SK-N-SH (cell line): ENCODE measurements around the gene UBAC2. TPM values are rescaled to one million over a fixed set of nuclear protein-coding genes. Genes with fewer than 3 reads are reported as not detected.

Experiments
- CTCF ChIA-PET: fragments of 300-600, 350-600 bp; formaldehyde crosslinking; extraction: SDS; loops from one replicate; lab custom pipeline; 2021; lab: Yijun Ruan, JAX
- POLR2A ChIA-PET: fragments of 350-600 bp; sonication (Branson Sonifier 250); formaldehyde crosslinking; extraction: SDS; loops from one replicate; lab custom pipeline; 2020; ENCODE audit warnings: antibody characterized with exemption, inconsistent platforms; lab: Yijun Ruan, JAX
- DNase-seq: peaks from one replicate; pipeline ENCODE4 v3.0.0; 2012
- H2AFZ ChIP-seq: fragments of 200-600 bp; sonication (generic); 2 replicates; pipeline ENCODE4 v1.8.1; 2016; ENCODE audit warnings: antibody characterized with exemption, mild to moderate bottlenecking, low read depth
- H3F3A ChIP-seq: fragments of 200-600 bp; sonication (generic); replicated peaks from 2 replicates; pipeline ENCODE3; 2016; ENCODE audit warnings: antibody characterized with exemption, mild to moderate bottlenecking; ENCODE audit not compliant: insufficient read depth
- H3K27ac ChIP-seq, 2 experiments: fragments of 200-500 bp in 1 of 2; fragments of 200-600 bp in 1 of 2; sonication (Bioruptor generic) in 1 of 2; sonication (generic), shearing (Covaris generic) in 1 of 2; 2 replicates each; pipeline versions ENCODE4 v1.5.1 to v1.6.1; 2014 to 2016; ENCODE audit warnings: low read depth in 2 of 2, inconsistent platforms in 1 of 2, low read length in 1 of 2, mild to moderate bottlenecking in 1 of 2, mixed read lengths in 1 of 2
- H3K27me3 ChIP-seq: fragments of 200-600 bp; sonication (generic), shearing (Covaris generic); 2 replicates; pipeline ENCODE4 v1.6.1; 2016; ENCODE audit warnings: mixed run types; ENCODE audit not compliant: insufficient read depth
- H3K36me3 ChIP-seq, 2 experiments: fragments of 200-500 bp in 1 of 2; fragments of 200-600 bp in 1 of 2; sonication (Bioruptor generic) in 1 of 2; sonication (generic) in 1 of 2; replicated peaks in 1 of 2; 2 replicates each; pipeline versions ENCODE3 to v1.5.1; 2014 to 2016; ENCODE audit warnings: low read length in 1 of 2, mild to moderate bottlenecking in 1 of 2; ENCODE audit not compliant: insufficient read depth in 2 of 2, control insufficient read depth in 1 of 2
- H3K4me1 ChIP-seq, 2 experiments: fragments of 200-500 bp in 1 of 2; fragments of 200-600 bp in 1 of 2; sonication (Bioruptor generic) in 1 of 2; sonication (generic), shearing (Covaris generic) in 1 of 2; 2 replicates each; pipeline versions ENCODE4 v1.5.1 to v1.6.1; 2014 to 2016; ENCODE audit warnings: low read depth in 1 of 2, low read length in 1 of 2, mixed run types in 1 of 2; ENCODE audit not compliant: insufficient read depth in 2 of 2, control insufficient read depth in 1 of 2
- H3K4me2 ChIP-seq: fragments of 200-600 bp; sonication (generic), shearing (Covaris generic); 2 replicates; pipeline ENCODE4 v1.6.1; 2017; ENCODE audit warnings: mixed run types
- H3K4me3 ChIP-seq, 2 experiments: fragments of 200-500 bp in 1 of 2; fragments of 200-600 bp in 1 of 2; sonication (Bioruptor generic) in 1 of 2; sonication (generic), shearing (Covaris generic) in 1 of 2; 2 replicates each; pipeline versions ENCODE4 v1.5.1 to v1.8.1; 2014 to 2016; ENCODE audit warnings: low read depth in 2 of 2, inconsistent platforms in 1 of 2, low read length in 1 of 2, mild to moderate bottlenecking in 1 of 2, mixed read lengths in 1 of 2, moderate library complexity in 1 of 2
- H3K79me2 ChIP-seq: fragments of 200-600 bp; sonication (generic); 2 replicates; pipeline ENCODE4 v1.8.1; 2017; ENCODE audit warnings: mild to moderate bottlenecking; ENCODE audit not compliant: insufficient read depth
- H3K9ac ChIP-seq: fragments of 200-600 bp; sonication (generic); 2 replicates; pipeline ENCODE4 v1.6.1; 2017; ENCODE audit warnings: mixed run types
- H3K9me2 ChIP-seq: fragments of 200-600 bp; sonication (generic); 2 replicates; pipeline ENCODE4 v1.6.1; 2017; ENCODE audit warnings: mixed run types
- H3K9me3 ChIP-seq: fragments of 200-600 bp; sonication (generic); 2 replicates; pipeline ENCODE4 v1.6.1; 2017; ENCODE audit warnings: mixed run types, mild to moderate bottlenecking, moderate library complexity
- H4K20me1 ChIP-seq: fragments of 200-600 bp; sonication (generic); 2 replicates; pipeline ENCODE4 v1.6.1; 2017; ENCODE audit warnings: mild to moderate bottlenecking, mixed run types; ENCODE audit not compliant: insufficient read depth
- EP300 ChIP-seq, 2 experiments: IDR thresholded peaks; 2 replicates each; pipeline versions ENCODE4 v1.4.0 to v1.6.1; 2012; ENCODE audit warnings: borderline replicate concordance in 1 of 2, low read depth in 1 of 2, low read length in 1 of 2
- FOSL2 ChIP-seq: IDR thresholded peaks from 2 replicates; pipeline ENCODE4 v1.4.0; 2012; ENCODE audit warnings: low read depth, mild to moderate bottlenecking, moderate library complexity, borderline replicate concordance
- GATA2 ChIP-seq: sonication (generic); formaldehyde crosslinking; IDR thresholded peaks from 2 replicates; pipeline ENCODE4 v1.5.0; 2020; ENCODE audit warnings: mild to moderate bottlenecking, missing genetic modification reagents
- JUND ChIP-seq: IDR thresholded peaks from 2 replicates; pipeline ENCODE4 v1.4.0; 2012
- MEF2A ChIP-seq: IDR thresholded peaks from 2 replicates; pipeline ENCODE4 v1.4.0; 2012; ENCODE audit warnings: low read depth, borderline replicate concordance
- MXI1 ChIP-seq: IDR thresholded peaks from 2 replicates; pipeline ENCODE4 v1.6.1; 2012; ENCODE audit warnings: mild to moderate bottlenecking, low read depth, low read length, improper control_type of control experiment
- RXRA ChIP-seq: IDR thresholded peaks from 2 replicates; pipeline ENCODE4 v1.4.0; 2012; ENCODE audit warnings: low read depth, mild to moderate bottlenecking, borderline replicate concordance
- WGBS: methylation state at CpG from one replicate; pipeline ENCODE4 v1.1.6; 2017; ENCODE audit warnings: low lambda C conversion rate; 5-methylcytosine and 5-hydroxymethylcytosine counted together
- polyA plus RNA-seq, 3 experiments: library from polyadenylated mRNA; depleted of rRNA; stranded (reverse); fragments of >200 nt; gene quantifications; 2 replicates each; pipeline ENCODE4 v1.2.3, GENCODE V29; 2012
- TF ChIP-seq, protein P1 (sequence below): IDR thresholded peaks from 2 replicates; pipeline ENCODE4 v1.6.1; 2012; ENCODE audit warnings: mild to moderate bottlenecking, low read depth, low read length, moderate library complexity
- TF ChIP-seq, protein P2 (sequence below): fragments of 150-350 bp; IDR thresholded peaks from 2 replicates; pipeline ENCODE4 v1.6.1; 2016; ENCODE audit warnings: mild to moderate bottlenecking, low read depth, low read length
- TF ChIP-seq, protein P3 (sequence below): IDR thresholded peaks from 2 replicates; pipeline ENCODE4 v1.4.0; 2012; ENCODE audit warnings: low read depth, borderline replicate concordance

UBAC2 gene
- polyA plus RNA-seq, 1 of the 3 experiments (the other 2 are of a cell fraction) = 79.0 TPM

DNA sequence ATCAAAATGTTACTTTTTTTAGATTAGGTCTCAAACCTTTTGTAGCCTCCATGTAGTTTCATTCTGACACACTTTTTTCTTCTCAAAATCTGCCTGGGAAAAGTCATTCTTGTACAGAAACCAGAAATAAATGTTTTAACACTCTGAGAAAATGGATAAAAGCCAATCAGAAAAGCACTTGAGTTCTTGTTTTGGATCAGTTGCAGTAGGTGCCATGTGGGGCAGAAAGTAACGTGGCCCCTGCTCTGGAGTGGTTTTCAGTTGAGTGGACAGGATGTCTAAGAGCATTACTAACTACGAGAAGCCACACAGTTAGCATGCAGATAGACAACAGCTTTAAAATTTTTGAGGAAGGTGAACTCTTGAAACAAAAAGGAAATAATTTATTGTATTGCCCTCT, 87.4 kb downstream of the UBAC2 start (continued):
- TF ChIP-seq, protein P1, sequence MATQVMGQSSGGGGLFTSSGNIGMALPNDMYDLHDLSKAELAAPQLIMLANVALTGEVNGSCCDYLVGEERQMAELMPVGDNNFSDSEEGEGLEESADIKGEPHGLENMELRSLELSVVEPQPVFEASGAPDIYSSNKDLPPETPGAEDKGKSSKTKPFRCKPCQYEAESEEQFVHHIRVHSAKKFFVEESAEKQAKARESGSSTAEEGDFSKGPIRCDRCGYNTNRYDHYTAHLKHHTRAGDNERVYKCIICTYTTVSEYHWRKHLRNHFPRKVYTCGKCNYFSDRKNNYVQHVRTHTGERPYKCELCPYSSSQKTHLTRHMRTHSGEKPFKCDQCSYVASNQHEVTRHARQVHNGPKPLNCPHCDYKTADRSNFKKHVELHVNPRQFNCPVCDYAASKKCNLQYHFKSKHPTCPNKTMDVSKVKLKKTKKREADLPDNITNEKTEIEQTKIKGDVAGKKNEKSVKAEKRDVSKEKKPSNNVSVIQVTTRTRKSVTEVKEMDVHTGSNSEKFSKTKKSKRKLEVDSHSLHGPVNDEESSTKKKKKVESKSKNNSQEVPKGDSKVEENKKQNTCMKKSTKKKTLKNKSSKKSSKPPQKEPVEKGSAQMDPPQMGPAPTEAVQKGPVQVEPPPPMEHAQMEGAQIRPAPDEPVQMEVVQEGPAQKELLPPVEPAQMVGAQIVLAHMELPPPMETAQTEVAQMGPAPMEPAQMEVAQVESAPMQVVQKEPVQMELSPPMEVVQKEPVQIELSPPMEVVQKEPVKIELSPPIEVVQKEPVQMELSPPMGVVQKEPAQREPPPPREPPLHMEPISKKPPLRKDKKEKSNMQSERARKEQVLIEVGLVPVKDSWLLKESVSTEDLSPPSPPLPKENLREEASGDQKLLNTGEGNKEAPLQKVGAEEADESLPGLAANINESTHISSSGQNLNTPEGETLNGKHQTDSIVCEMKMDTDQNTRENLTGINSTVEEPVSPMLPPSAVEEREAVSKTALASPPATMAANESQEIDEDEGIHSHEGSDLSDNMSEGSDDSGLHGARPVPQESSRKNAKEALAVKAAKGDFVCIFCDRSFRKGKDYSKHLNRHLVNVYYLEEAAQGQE = no peak
- TF ChIP-seq, protein P2, sequence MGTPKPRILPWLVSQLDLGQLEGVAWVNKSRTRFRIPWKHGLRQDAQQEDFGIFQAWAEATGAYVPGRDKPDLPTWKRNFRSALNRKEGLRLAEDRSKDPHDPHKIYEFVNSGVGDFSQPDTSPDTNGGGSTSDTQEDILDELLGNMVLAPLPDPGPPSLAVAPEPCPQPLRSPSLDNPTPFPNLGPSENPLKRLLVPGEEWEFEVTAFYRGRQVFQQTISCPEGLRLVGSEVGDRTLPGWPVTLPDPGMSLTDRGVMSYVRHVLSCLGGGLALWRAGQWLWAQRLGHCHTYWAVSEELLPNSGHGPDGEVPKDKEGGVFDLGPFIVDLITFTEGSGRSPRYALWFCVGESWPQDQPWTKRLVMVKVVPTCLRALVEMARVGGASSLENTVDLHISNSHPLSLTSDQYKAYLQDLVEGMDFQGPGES = no peak
- TF ChIP-seq JUND (no peak), MEF2A (no peak), MXI1 (no peak), RXRA (no peak), FOSL2 (no peak), GATA2 (CRISPR knock-in tag) (no peak), EP300 (IDR thresholded peaks at IDR 0.05; ENCODE audit: borderline replicate concordance in 1 of 2, low read depth in 1 of 2, low read length in 1 of 2) (no peak)

- no peak overlapping the region for H3K9ac ChIP-seq
- ChIA-PET POLR2A (no interaction called here), CTCF (interaction anchor here (1.0 to 2.4 kb wide), 3 partner anchors 11 to 57 kb away, joined by 3 to 8 read pairs (median 4); no protein-coding TSS in a partner anchor)
- no peaks in the 10 kb centered on the region for H4K20me1 ChIP-seq
- H3K4me1 ChIP-seq = peaks cover 0 to 3% of the 10 kb centered on the region in 2 experiments; a peak in 1 of 4 replicates
- H3K27ac ChIP-seq = no peak overlapping the region
- H3K4me3 ChIP-seq = no peak overlapping the region
- H3F3A ChIP-seq = no peaks in the 10 kb centered on the region
- DNase-seq = no peak
- H2AFZ ChIP-seq = no peak overlapping the region
- no peaks in the 10 kb centered on the region for H3K9me2 ChIP-seq
- H3K27me3 ChIP-seq = no peaks in the 10 kb centered on the region
- H3K9me3 ChIP-seq = no peaks in the 10 kb centered on the region
- 94% methylated on average over 2 of the region's 2 CpGs for WGBS
- H3K79me2 ChIP-seq = no peaks in the 10 kb centered on the region
- TF ChIP-seq, protein P3, sequence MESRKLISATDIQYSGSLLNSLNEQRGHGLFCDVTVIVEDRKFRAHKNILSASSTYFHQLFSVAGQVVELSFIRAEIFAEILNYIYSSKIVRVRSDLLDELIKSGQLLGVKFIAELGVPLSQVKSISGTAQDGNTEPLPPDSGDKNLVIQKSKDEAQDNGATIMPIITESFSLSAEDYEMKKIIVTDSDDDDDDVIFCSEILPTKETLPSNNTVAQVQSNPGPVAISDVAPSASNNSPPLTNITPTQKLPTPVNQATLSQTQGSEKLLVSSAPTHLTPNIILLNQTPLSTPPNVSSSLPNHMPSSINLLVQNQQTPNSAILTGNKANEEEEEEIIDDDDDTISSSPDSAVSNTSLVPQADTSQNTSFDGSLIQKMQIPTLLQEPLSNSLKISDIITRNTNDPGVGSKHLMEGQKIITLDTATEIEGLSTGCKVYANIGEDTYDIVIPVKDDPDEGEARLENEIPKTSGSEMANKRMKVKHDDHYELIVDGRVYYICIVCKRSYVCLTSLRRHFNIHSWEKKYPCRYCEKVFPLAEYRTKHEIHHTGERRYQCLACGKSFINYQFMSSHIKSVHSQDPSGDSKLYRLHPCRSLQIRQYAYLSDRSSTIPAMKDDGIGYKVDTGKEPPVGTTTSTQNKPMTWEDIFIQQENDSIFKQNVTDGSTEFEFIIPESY = no peak
- no peak overlapping the region for H3K4me2 ChIP-seq
- H3K36me3 ChIP-seq = peaks cover 0 to 8% of the 10 kb centered on the region in 2 experiments
Observed at GRCh38 chr13:99289271-99289670, 88.6 kb downstream of the UBAC2 start.
